Measurements from ENCODE around the gene DSE. TPM values are rescaled to one million over a fixed set of nuclear protein-coding genes. Genes with fewer than 3 reads are reported as not detected.

Gene DSE
- polyA plus RNA-seq, 1 donor = 31.4 TPM

DNA sequence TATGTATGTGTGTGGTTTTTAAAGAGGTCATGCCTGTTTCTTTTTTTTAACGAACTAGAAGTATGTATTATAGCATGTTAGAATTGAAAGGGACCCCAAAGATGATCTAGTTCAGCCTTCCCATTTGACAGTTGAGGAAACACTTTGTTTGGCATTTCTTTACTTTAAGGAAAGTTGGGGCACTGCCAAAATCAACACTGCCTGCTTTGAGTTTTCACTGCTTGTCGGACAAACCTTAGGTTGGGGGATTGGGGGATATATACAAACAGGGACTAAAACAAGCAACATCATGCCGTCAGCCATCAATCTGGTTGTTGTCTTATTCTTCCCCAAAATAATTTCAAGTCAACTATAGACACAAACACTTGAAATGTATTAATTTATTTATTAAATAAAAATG is 76.3 kb downstream of the DSE start:
- no peak for DNase-seq (ENCODE audit: low read depth)

DNA sequence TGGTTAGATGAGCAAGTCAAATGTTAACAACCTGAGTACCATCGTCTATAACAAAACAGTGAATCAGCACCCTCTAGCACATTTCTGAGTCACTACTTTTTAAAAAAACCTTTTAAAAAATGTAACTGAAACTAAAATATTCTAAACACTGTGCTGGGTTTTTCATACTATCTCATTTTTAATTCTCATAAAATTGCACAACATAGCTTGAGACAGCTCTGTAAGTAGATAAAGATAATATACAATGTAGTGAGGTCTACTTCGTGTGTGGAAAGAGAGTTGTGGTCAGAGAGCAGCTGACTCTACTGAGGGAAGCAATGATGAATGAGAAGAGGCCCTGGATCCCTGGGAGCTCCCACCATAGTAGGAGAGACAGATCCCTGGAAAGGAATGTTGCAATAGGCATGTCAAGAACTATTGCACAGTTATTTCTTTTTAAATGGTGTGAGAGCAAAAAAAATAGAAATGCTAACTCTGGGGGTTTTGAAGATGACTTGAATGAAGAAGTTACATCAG is 76.8 kb downstream of the DSE start:
- no peak for DNase-seq (ENCODE audit: low read depth)

- DNase-seq (ENCODE audit: low read depth) = no peak
Observed at GRCh38 chr6:116449565-116449964, 78.8 kb downstream of the DSE start.

- DNase-seq (ENCODE audit: low read depth) = no peak
Observed at GRCh38 chr6:116450185-116450710, 79.5 kb downstream of the DSE start.

DNA sequence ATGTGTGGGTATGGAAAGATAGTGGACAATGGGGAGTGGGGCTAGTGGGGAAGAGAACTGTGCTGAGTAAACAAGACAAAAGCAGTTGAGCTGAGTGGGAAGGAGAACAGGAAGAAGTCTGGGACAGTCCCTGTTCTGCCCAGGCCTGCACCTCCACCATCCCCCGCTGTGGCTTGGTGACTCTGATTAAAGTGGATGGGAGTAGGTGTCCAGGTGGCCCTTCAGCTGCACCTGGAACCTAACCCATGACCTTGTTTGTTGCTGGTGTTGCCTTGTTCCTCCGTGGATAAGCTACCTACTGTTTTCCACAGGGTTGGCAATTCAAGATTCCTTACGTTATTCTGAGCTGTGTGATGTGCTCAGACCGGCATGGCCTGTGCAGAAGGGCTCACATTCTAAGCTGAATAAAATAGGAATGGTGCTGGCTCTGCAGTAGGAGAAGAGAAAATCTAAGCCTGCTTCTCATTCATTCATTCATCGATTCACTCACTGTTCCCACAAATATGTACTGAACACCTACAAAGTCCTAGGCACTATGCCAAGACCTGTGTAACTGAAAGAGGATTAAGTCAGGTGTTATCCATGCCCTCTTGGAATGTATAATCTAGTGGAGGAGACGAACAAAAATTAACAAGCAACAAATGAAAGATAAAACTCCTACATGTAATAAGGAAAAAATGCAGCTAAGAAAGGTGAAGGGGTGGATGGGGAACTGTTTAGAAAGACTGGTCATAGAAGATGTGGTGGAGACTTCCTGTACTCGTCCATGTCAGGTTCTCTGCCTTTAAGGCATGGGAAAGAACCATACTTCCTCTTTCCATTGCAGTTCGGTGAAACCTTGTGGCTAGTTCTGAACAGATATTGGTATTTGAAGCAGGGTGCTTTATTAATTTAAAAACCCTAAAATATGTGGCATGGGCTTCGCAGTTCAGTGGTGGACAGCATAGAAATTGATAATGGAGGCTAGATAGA is 80.3 kb downstream of the DSE start:
- no peak for DNase-seq (ENCODE audit: low read depth)

GRCh38 chr6:116451916-116452315 is 81.2 kb downstream of the DSE start:
- DNase-seq (ENCODE audit: low read depth) = no peak

- DNase-seq (ENCODE audit: low read depth) = no peak
Observed at GRCh38 chr6:116452531-116452930, 81.8 kb downstream of the DSE start.

DNA sequence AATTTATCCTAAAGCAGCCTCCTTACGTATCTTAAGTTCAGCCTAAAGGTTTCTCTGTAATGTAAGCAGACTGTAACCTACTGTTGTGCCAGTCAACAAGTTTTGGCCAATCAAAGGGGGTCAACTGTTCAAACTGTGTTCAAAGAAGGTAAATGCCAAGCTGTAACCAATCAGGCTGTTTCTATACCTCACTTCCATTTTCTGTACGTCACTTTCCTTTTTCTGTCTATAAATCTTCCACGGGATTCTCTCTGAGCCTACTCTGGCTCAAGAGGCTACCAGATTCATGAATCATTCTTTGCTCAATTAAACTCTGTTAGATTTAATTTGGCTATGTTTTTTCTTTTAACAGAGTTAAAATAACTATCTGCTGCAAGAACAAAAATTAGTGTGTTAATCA is 85.4 kb downstream of the DSE start:
- no peak for DNase-seq (ENCODE audit: low read depth)

GRCh38 chr6:116456927-116457326 is 86.2 kb downstream of the DSE start:
- no peak for DNase-seq (ENCODE audit: low read depth)

DNA sequence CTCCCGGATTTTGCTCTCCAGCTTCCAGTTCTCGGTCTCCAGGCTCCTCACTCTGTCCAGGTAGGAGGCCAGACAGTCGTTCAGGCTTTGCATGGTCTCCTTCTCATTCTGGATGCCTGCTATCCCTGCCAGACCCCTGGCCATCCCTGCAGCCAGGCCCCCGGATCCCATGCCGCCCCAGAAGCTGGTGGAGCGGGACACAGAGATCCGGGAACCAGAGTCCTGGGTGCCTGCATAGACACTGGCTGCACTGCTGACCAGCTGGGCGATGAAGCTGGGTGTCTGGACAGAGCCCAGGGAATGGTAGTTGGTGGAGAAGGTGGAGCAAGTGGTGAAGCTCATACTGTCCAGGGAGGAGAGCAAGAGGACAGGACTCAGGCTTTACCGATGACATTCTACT is 87.5 kb downstream of the DSE start:
- no peak for DNase-seq (ENCODE audit: low read depth)

- no peak for DNase-seq (ENCODE audit: low read depth)
Observed at GRCh38 chr6:116459927-116460326, 89.2 kb downstream of the DSE start.

DNA sequence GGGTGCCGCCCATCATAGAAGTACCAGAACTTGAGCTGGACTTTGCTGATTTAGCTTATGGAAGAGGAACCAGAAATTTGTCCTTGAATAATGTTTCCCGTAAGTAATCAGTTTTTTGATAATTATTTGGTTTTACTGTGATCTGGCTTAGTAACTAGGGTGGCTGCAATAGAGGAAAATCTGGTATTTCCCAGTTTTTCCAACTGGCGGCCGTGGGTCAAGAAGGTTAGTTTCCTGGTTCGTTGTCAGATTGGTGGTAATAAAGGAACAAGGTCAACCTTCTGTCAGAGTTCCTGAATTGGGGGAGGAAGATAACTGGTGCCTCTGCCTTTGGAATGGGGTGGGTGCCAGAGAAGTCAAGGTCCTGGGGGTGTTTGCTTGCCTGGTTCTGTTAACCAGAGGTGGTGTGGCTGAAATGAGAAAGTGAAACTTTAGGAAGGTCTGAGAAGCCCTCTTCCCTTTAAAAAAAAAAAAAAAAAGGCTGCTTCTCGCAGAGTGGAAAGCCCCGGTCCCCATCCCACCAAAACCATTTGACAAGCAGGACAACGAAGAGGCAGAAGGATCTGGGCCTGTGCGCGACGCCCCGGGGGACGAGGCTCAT is 90.7 kb downstream of the DSE start, which contains the start of gene CALHM6:
Gene CALHM6, plus strand, starts transcription at position 45 of the 601 bp plus-strand sequence. Its CDS starts 555 bp downstream, at position 600.
- no peak for DNase-seq (ENCODE audit: low read depth)

GRCh38 chr6:116461932-116462885 is 91.5 kb downstream of the DSE start:
- no peak for DNase-seq (ENCODE audit: low read depth)

DNA sequence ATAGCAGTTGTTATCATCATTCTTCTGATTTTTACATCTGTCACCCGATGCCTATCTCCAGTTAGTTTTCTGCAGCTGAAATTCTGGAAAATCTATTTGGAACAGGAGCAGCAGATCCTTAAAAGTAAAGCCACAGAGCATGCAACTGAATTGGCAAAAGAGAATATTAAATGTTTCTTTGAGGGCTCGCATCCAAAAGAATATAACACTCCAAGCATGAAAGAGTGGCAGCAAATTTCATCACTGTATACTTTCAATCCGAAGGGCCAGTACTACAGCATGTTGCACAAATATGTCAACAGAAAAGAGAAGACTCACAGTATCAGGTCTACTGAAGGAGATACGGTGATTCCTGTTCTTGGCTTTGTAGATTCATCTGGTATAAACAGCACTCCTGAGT is 92.6 kb downstream of the DSE start:
- no peak for DNase-seq (ENCODE audit: low read depth)

DNA sequence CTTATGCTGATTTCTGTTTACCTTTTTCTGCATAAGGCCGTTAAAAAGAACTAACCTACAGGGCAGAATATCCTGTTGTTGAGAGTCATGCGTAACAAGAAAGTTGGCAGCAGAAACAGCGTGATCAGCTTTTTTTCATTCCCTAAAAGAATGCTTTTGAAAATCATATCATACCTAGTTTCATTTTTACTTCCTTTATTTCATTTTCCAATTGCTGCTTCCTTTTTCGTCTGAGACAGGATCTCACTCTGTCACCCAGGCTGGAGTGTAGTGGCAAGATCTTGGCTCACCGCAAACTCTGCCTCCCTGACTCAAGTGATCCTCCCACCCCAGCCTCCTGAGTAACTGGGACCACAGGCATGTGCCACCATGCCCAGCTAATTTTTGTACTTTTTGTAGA is 94.5 kb downstream of the DSE start:
- DNase-seq (ENCODE audit: low read depth) = no peak

- DNase-seq (ENCODE audit: low read depth) = no peak
Observed at GRCh38 chr6:116467096-116467495, 96.3 kb downstream of the DSE start.

DNA sequence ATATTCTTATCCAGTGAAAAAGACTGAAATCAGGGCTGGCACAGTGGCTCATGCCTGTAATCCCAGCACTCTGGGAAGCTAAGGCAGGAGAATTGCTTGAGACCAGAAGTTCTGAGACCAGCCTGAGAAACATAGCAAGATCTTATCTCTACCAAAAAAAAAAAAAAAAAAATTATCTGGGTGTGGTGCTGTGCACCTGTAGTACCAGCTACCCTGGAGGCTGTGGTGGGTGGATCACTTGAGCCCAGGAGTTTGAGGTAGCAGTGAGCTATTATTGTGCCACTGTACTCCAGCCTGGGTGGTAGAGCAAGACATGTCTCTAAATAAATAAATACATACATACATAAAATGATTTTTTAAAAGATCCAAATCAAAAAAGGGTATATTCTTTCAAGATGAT is 96.8 kb downstream of the DSE start:
- no peak for DNase-seq (ENCODE audit: low read depth)

GRCh38 chr6:116468293-116468692 is 97.5 kb downstream of the DSE start:
- DNase-seq (ENCODE audit: low read depth) = no peak

- DNase-seq (ENCODE audit: low read depth) = no peak
Observed at GRCh38 chr6:116471531-116471930, 100.8 kb downstream of the DSE start.

DNA sequence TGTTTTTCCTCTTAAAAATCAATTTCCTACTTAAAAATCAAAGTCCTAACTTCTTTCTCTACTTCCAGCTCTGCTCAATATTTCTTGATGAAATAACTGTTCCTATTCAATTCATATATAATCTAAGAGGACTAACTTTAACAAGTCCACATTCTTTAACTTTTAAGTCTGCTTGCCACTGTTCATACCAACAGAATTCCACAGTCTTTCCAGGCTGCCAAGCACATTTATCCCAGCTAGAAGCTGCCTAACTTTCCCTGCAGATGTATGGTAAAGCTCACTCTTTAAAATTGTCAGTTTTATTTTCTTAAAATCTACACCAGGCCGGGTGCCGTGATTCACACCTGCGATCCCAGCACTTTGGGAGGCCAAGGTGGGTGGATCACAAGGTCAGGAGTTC is 102.0 kb downstream of the DSE start:
- no peak for DNase-seq (ENCODE audit: low read depth)

- no peak for DNase-seq (ENCODE audit: low read depth)
Observed at GRCh38 chr6:116475141-116475540, 104.4 kb downstream of the DSE start.
